GM12892 (cell line): Measurements from ENCODE around the gene C2CD5.

Experiments used
- POLR2A ChIP-seq: IDR thresholded peaks from 2 replicates; pipeline ENCODE4 v1.6.1; 2011; ENCODE audit warnings: low read depth, low read length, control low read depth
- POLR2AphosphoS5 ChIP-seq: IDR thresholded peaks from 2 replicates; pipeline ENCODE4 v1.6.1; 2011; ENCODE audit warnings: low read depth, low read length, control low read depth
- TAF1 ChIP-seq: IDR thresholded peaks from 2 replicates; pipeline ENCODE4 v1.6.1; 2011; ENCODE audit warnings: low read depth, mild to moderate bottlenecking, control low read depth, low read length, borderline replicate concordance

DNA sequence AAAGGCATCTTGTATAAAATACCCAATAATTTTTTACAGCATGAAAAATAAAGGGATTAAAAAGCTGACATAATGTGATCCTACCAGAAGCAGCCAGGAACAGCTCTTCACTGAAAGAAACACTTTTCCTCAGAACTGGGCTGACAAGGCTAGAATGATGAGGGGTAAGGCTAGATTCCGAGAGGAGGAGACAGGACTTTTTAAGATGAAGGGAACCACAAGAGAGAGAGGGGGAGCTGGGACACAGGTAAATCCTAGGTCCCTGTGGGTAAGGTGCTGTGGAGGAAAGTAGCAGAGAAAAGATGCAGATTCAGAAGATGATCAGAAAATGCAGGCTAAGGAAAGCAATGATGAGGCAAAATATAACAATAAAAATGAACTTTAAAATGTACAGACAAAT, 29.5 kb downstream of the C2CD5 start:
- TF ChIP-seq TAF1 (no peak), POLR2A (no peak), POLR2AphosphoS5 (no peak)
